Measurements from ENCODE around the gene FBXL20.
A peak's percentile ranks its signal among the peaks of the same experiment; 100 is the strongest.

The FBXL20 gene

GRCh38 chr17:39223907-39224777 lies 177.3 kb downstream of the FBXL20 start:
- no peak for DNase-seq

GRCh38 chr17:39222866-39223834 lies 178.3 kb downstream of the FBXL20 start:
- no peak for DNase-seq

DNA sequence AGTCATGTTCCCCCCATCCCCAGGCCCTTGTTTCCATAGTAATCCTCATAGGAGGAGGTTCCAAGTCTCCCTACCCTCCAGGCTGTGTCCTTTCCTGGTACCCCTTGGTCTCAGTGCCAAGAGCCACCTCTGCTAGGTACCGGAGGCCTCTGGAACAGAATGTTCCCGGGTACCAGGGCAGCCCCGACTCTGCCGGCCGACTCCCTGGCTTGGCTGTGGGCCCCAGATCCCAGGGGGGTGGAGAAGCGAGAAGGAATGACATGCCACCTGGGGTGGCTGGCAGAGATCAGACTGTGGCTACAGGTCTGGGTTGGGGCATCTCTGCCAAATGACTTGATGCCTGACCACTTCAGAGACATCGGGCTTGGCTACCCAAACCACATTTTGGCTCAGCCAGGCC lies 179.3 kb downstream of the FBXL20 start:
- no peak for DNase-seq

DNA sequence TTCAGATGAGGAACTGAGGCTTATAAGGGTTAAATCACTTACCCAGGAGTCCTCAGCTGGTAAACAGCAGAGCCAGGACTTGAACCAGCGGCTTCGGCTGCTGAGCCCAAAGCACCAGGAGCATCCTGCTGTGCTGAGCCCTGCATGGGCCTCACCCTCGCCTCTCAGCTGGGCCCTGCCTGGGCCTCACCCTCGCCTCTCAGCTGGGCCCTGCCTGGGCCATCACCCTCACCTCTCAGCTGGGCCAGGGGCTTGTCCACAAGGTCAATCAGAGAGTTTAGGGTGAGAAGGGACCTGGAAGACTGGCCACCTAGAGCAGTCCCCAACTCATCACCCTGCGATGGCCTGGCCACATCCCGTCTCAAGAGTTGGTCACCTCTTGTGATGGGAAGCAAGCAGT lies 179.9 kb downstream of the FBXL20 start:
- DNase-seq: no peak

- DNase-seq: no peak
Observed at GRCh38 chr17:39219647-39220154, 181.7 kb downstream of the FBXL20 start.

DNA sequence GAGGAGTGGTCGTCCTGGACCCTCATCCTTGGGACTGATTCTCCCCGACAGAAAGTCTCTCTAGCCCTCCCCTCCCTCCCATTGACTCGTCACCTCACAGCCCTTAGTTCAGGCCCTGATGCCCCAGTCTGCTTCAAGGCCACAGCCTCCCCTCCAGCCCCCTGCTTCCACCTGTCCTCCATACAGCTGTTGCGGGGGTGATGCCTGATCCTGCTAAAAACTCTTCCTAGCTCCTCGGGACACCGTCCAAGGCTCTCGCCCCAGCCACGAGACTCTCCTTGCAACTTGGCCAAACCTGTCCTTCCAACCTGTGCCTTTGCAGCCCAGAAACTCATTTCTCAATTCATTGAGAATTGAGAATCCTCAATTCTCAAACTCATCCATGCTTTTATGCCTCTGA lies 182.5 kb downstream of the FBXL20 start:
- DNase-seq: no peak

- DNase-seq: no peak
Observed at GRCh38 chr17:39217734-39218369, 183.6 kb downstream of the FBXL20 start.

DNA sequence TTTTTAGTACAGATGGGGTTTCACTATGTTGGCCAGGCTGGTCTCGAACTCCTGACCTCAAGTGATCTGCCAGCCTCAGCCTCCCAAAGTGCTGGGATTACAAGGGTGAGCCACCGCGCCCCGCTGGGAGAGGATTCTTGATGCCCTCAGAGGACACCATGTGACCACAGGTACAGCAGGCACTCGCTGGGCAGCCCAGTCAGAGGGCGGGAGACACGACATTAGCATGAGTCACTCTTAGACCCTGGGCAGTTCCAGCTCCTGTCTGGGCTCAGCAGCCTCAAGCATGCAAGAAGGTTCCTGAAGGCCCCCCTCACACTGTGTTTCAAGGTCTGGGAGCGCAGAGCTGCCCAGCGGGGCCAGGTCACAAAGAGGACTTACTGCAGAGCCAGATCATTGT lies 187.6 kb downstream of the FBXL20 start:
- DNase-seq: no peak

DNA sequence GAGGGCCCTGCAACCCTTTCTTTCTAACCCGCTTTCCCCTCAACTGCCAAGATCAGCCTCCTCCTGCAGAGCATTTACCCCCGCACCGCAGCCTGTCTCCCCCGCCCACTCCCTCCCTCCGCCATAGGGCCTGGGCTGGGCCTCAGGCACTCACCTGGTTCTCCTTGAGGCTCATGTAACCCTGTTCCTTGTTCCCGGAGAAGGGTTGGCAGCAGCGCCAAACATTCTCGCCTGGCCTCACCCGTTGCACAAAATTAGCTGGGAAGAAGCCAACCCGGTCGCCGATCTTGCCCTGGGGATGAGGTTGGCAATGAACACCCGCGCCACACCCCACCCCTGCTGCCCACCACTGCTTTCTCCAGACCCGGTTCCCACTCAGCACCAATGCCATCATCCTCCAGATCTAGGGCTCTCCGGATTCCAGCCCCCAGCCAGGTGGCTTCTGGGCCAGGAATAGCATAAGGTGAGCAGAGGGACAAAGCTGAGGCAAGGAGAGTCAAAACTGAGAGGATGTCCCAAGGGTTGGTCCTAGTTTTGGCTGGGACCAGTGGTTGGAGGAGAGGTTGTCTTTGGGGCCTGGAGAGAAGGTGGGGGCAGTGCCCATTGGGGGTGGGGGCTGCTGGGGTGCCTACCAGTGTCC lies 188.5 kb downstream of the FBXL20 start:
- DNase-seq: no peak

DNA sequence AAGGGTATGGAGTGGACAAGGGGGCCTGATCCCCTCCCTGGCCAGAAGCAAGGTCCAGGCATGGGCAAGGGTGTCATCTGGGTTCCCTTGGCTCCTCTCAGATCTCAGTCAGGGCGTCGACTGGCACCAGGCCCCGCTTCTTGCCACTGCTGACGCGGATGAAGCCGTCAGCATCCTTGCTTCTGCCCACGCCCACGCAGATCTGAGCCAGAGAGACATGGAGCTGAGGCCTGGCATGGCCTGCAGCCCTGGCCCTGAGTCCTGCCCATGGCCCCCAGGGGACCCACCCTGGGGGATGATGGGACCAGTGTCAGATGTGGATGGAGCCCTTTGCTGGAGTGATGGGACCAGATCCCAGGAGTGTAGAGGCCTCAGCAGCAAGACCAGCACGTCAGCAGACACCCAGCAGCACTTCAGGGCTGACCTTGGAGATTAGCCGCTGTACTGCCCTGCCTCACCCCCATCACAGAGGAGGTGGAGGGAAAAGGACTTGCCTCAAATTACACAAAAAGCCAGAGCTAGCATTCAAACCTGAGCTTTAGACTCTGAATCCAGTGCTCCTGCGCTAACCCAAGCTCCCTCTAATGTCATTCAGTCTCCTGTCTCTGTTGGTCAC lies 189.1 kb downstream of the FBXL20 start:
- no peak for DNase-seq

DNA sequence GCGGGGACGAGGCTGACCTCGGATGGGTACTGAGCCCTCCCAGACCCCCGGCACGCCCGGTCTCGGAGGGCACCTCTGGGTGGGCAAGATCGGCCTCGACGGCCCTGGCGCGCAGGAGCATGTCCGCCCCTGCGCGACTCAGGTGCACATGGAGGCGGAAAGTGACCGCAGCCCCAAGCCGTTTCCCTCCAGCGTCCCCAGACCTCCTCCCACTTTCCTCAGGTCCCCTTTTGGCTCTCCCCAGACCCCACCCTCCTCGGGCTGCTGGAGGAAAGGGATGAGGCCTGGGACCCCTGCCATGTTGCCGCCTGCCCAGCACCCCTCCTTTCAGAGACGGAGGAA lies 191.4 kb downstream of the FBXL20 start:
- no peak for DNase-seq

DNA sequence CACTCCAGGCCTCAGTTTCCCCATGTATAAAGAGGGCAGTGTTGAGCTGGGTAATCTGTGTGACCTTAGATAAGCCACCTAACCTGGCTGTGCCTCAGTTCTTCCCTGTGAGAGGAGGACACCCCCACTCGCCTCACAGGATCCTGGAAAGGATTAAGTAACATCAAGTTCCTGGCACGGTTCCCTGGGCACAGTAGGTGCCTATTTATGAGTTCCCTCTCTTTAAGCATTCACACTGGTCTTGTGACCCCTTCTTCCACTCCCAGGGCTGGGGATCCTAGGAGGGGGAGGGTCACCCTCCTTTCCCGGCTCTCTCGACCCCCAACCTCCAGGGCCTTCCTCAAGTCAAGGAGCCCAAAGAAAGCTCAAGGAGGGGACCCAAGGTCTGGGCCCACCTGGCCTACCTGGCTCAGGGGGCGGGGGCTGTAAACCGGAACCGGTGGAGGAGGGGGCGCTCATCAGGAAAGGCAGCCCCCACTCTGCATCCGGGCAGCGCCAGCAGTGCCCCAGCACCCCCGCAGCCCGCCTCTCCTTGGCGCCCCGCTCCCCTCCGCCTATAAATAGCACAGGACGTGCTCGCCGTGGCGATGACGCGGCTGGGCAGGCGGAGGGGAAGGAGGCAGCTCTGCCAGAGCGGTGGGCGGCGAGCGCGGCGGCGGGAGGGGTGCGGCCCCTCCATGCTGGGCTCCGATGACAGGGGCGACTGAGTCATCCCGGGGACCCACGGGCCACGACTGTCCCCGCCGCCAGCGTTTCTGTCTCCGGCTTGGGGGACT lies 191.9 kb downstream of the FBXL20 start:
- peak; percentile 74 for DNase-seq

- no peak for DNase-seq
Observed at GRCh38 chr17:39208893-39209292, 192.5 kb downstream of the FBXL20 start.

GRCh38 chr17:39208136-39208535 lies 193.3 kb downstream of the FBXL20 start:
- DNase-seq: no peak

GRCh38 chr17:39205112-39205526 lies 196.3 kb downstream of the FBXL20 start:
- no peak for DNase-seq

DNA sequence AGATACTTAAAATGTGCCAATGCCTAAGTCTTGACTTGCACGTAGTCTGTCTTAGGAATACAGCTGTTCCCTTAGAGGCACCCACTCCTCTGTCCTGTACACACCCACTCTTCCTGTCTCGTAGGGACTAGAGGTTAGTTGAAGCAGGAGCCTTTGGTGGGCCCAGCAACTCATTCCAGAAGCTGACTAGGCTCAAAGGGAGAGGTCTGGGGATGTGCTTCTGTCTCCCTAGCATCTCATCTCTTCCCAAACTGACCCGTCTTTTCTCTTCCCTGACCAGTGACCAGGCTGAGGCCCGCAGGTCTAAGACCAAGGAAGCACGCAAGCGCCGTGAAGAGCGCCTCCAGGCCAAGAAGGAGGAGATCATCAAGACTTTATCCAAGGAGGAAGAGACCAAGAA lies 197.2 kb downstream of the FBXL20 start:
- no peak for DNase-seq

Data from stimulated activated CD4-positive, alpha-beta T cell treated with anti-CD3 and anti-CD28 coated beads, Interleukin-4, amount 100 ng/mL, for 24 hours (primary cell).